Pancreas (tissue), 10 donors: ENCODE data around the gene ARHGAP21. TPM values are rescaled to one million over a fixed set of nuclear protein-coding genes. Genes with fewer than 3 reads are reported as not detected.

ENCODE experiments used
- ATAC-seq, 4 donors: fragments of 200-7000 bp; cut with Tn5 transposase; one replicate each; pipeline versions ENCODE4 v1.8.0 to v1.9.1; 2020; ENCODE audit warnings: mild to moderate bottlenecking in 4 of 4, moderate library complexity in 4 of 4
- DNase-seq, 6 donors: peaks; one replicate each; pipeline ENCODE4 v3.0.0-alpha.2; 2020
- FAIRE-seq: peaks from 2 replicates; lab custom pipeline; 2012; peaks lifted over from hg19 to GRCh38; lab: Jason Lieb, UNC
- H3K27ac ChIP-seq, 4 donors: fragments of 200-600 bp; sonication (generic); 1 replicate in 3 of 4; 2 replicates in 1 of 4; pipeline versions ENCODE4 v1.5.0 to v1.8.0; 2020
- H3K27me3 ChIP-seq, 4 donors: fragments of 200-600 bp; one replicate each; pipeline ENCODE4 v1.8.0; 2021
- H3K36me3 ChIP-seq, 3 donors: fragments of 200-600 bp; sonication (generic) in 1 of 3; one replicate each; pipeline versions ENCODE4 v1.5.0 to v1.8.0; 2020 to 2021
- H3K4me1 ChIP-seq, 3 donors: fragments of 200-600 bp; one replicate each; pipeline ENCODE4 v1.8.0; 2021
- H3K4me3 ChIP-seq, 4 donors: fragments of 200-600 bp; sonication (generic) in 2 of 4; one replicate each; pipeline versions ENCODE4 v1.5.0 to v1.8.0; 2020 to 2021
- H3K9me3 ChIP-seq, 4 donors: fragments of 200-600 bp; one replicate each; pipeline ENCODE4 v1.8.0; 2021
- CTCF ChIP-seq, 4 donors: fragments of 200-600 bp; sonication (generic) in 3 of 4; IDR thresholded peaks; one replicate each; pipeline versions ENCODE4 v1.5.0 to v1.8.0; 2021; ENCODE audit warnings: antibody characterized with exemption in 4 of 4
- WGBS, 2 donors: extraction: QIAGEN DNeasy Blood & Tissue Kit; methylation state at CpG; one replicate each; pipeline ENCODE4 v1.1.7; 2013; 5-methylcytosine and 5-hydroxymethylcytosine counted together
- intact Hi-C, 3 donors: fragments of 100-400 bp; cut with DNase I; formaldehyde crosslinking; loops; one replicate each; pipeline versions ENCODE4 v1.11.1 to v1.14.2; 2022
- polyA plus RNA-seq, 2 donors: library from polyadenylated mRNA; stranded (reverse); fragments of 200-250 nt; gene quantifications; one replicate each; pipeline ENCODE4 v1.2.3, GENCODE V29; 2013
- total RNA-seq, 6 donors: library from RNA; stranded (reverse); fragmentation: NEBNext Ultra II Directional in 4 of 6; extraction: Animal tissue kit (Norgen Biotek cat#: 25700) in 4 of 6; gene quantifications; one replicate each; pipeline versions ENCODE4 v1.2.1 to v1.2.4, GENCODE V29; 2021 to 2023
- donor health status: healthy with polysubstance abuse.
- donor health status: DM: no; HTN: no; CAD: no; lungs with moderate emphysema.
- donor health status: DM: no; HTN: no; CAD: no.
- donor health status: control.
- donor health status: control.
- donor health status: Bipolar disorder and iron deficiency.
- donor health status: DM: yes; HTN: yes; CAD: no.
- donor health status: DM: no; HTN: no; CAD: no.
- donor health status: DM: no; HTN: no; CAD: no.
- donor health status: DM: yes; HTN: yes; CAD: no.

The ARHGAP21 gene
- total and polyA plus RNA-seq, 8 donors = 11.0 to 42.1 (median 25.2) TPM

GRCh38 chr10:24536636-24537035 lies 187.1 kb downstream of the ARHGAP21 start:
- Histone ChIP-seq H3K4me3 (no peak overlapping the region), H3K36me3 (peaks cover 17 to 58% (median 20%) of the 10 kb centered on the region in 3 donors), H3K9me3 (no peaks in the 10 kb centered on the region), H3K27ac (no peak overlapping the region), H3K4me1 (no peaks in the 10 kb centered on the region), H3K27me3 (no peaks in the 10 kb centered on the region)
- FAIRE-seq = no peak
- TF ChIP-seq CTCF (IDR thresholded peaks at IDR 0.05) = no peak
- WGBS, 2 donors = 84 to 86% methylated on average over 11 of the region's 11 CpGs
- ATAC-seq = no peak
- no peak for DNase-seq
- intact Hi-C loops = no loop called here

- Histone ChIP-seq H3K9me3 (no peaks in the 10 kb centered on the region), H3K4me1 (no peaks in the 10 kb centered on the region), H3K36me3 (peaks cover 17 to 68% (median 20%) of the 10 kb centered on the region in 3 donors), H3K27ac (no peak overlapping the region), H3K4me3 (no peak overlapping the region), H3K27me3 (no peaks in the 10 kb centered on the region)
- intact Hi-C loops = no loop called here
- TF ChIP-seq CTCF (IDR thresholded peaks at IDR 0.05) = no peak
- ATAC-seq = no peak
- FAIRE-seq = no peak
- no peak for DNase-seq
- 92 to 93% methylated on average over 4 of the region's 4 CpGs for WGBS, 2 donors
Observed at GRCh38 chr10:24533981-24534380, 189.7 kb downstream of the ARHGAP21 start.

Other genes starting within 250 kb of the ARHGAP21 start
- 1 to 10 TPM; 1.7 to 4.0 (median 2.8) TPM for gene PRTFDC1, start 228.7 kb upstream of the ARHGAP21 start, total RNA-seq
- 1 to 10 TPM; 2.2 to 6.1 TPM for gene PRTFDC1, start 228.7 kb upstream of the ARHGAP21 start, polyA plus RNA-seq